SK-N-SH treated with all-trans-retinoic acid at 6 μM for 48 hours (cell line): ENCODE measurements around the gene RAB36.

ENCODE experiments used
- ATAC-seq: fragments of 200-7000 bp; cut with Tn5 transposase; 3 replicates; pipeline ENCODE4 v1.9.1; 2020; ENCODE audit warnings: mild to moderate bottlenecking, moderate library complexity
- ARNTL ChIP-seq: fragments of 450-650 bp; formaldehyde crosslinking; IDR thresholded peaks from 2 replicates; pipeline ENCODE4 v1.5.0; 2020; ENCODE audit warnings: low read depth, mild to moderate bottlenecking, moderate library complexity, borderline replicate concordance
- BACH2 ChIP-seq: fragments of 250-450 bp; sonication (Bioruptor Pico); IDR thresholded peaks from 2 replicates; pipeline ENCODE4 v1.9.0; 2021; ENCODE audit warnings: mild to moderate bottlenecking, borderline replicate concordance
- CREB5 ChIP-seq: fragments of 250-450 bp; sonication (Bioruptor Pico); IDR thresholded peaks from 2 replicates; pipeline ENCODE4 v1.5.1; 2020; ENCODE audit warnings: low read depth, mild to moderate bottlenecking, moderate library complexity
- CSDC2 ChIP-seq: fragments of 250-450 bp; sonication (Bioruptor Pico); IDR thresholded peaks from 2 replicates; pipeline ENCODE4 v1.5.0; 2020; ENCODE audit warnings: mild to moderate bottlenecking, moderate library complexity
- CSRNP3 ChIP-seq: fragments of 250-450 bp; sonication (Bioruptor Pico); IDR thresholded peaks from 2 replicates; pipeline ENCODE4 v1.5.1; 2021; ENCODE audit warnings: mild to moderate bottlenecking, moderate library complexity
- ESRRG ChIP-seq: fragments of 250-450 bp; sonication (Bioruptor Pico); IDR thresholded peaks from 2 replicates; pipeline ENCODE4 v1.6.1; 2021; ENCODE audit warnings: mild to moderate bottlenecking
- GLIS3 ChIP-seq: fragments of 250-450 bp; sonication (Bioruptor Pico); IDR thresholded peaks from 2 replicates; pipeline ENCODE4 v1.5.0; 2020; ENCODE audit warnings: mild to moderate bottlenecking, moderate library complexity
- ISL1 ChIP-seq: fragments of 250-450 bp; sonication (Bioruptor Pico); IDR thresholded peaks from 2 replicates; pipeline ENCODE4 v2.1.2; 2022; ENCODE audit warnings: mild to moderate bottlenecking, moderate library complexity
- OSR1 ChIP-seq: fragments of 250-450 bp; sonication (Bioruptor Pico); IDR thresholded peaks from 2 replicates; pipeline ENCODE4 v1.8.0; 2022; ENCODE audit warnings: moderate library complexity, mild to moderate bottlenecking, inconsistent platforms
- PATZ1 ChIP-seq: fragments of 250-450 bp; sonication (Bioruptor Pico); IDR thresholded peaks from 2 replicates; pipeline ENCODE4 v1.8.0; 2020; ENCODE audit warnings: mild to moderate bottlenecking, moderate library complexity, borderline replicate concordance
- POU6F1 ChIP-seq: fragments of 250-450 bp; sonication (Bioruptor Pico); IDR thresholded peaks from 2 replicates; pipeline ENCODE4 v1.8.0; 2021; ENCODE audit warnings: low read depth, mild to moderate bottlenecking, moderate library complexity, borderline replicate concordance
- PPARA ChIP-seq: fragments of 250-450 bp; sonication (Bioruptor Pico); IDR thresholded peaks from 2 replicates; pipeline ENCODE4 v1.5.0; 2020; ENCODE audit warnings: mild to moderate bottlenecking, borderline replicate concordance
- RARB ChIP-seq: fragments of 250-450 bp; sonication (Bioruptor Pico); IDR thresholded peaks from 2 replicates; pipeline ENCODE4 v1.8.0; 2021; ENCODE audit warnings: mild to moderate bottlenecking, moderate library complexity
- SNAI2 ChIP-seq: fragments of 250-450 bp; sonication (Bioruptor Pico); IDR thresholded peaks from 2 replicates; pipeline ENCODE4 v1.5.0; 2020; ENCODE audit warnings: mild to moderate bottlenecking, moderate library complexity
- TCF4 ChIP-seq: fragments of 250-450 bp; sonication (Bioruptor Pico); IDR thresholded peaks from 2 replicates; pipeline ENCODE4 v1.8.0; 2021; ENCODE audit warnings: mild to moderate bottlenecking, moderate library complexity, borderline replicate concordance
- TOX ChIP-seq: fragments of 250-450 bp; sonication (Bioruptor Pico); IDR thresholded peaks from 2 replicates; pipeline ENCODE4 v1.8.0; 2021; ENCODE audit warnings: mild to moderate bottlenecking, moderate library complexity, borderline replicate concordance
- TSHZ2 ChIP-seq: fragments of 250-450 bp; sonication (Bioruptor Pico); IDR thresholded peaks from 2 replicates; pipeline ENCODE4 v1.5.0; 2020; ENCODE audit warnings: mild to moderate bottlenecking, moderate library complexity
- ZC3H10 ChIP-seq: fragments of 250-450 bp; sonication (Bioruptor Pico); IDR thresholded peaks from 2 replicates; pipeline ENCODE4 v1.5.1; 2021; ENCODE audit warnings: mild to moderate bottlenecking, moderate library complexity
- ZFP30 ChIP-seq: fragments of 450-650 bp; formaldehyde crosslinking; IDR thresholded peaks from 2 replicates; pipeline ENCODE4 v1.5.0; 2022; ENCODE audit warnings: mild to moderate bottlenecking, moderate library complexity
- ZNF565 ChIP-seq: fragments of 450-650 bp; formaldehyde crosslinking; conservative IDR thresholded peaks from 2 replicates; pipeline ENCODE4 v1.5.0; 2020; ENCODE audit warnings: low read depth, mild to moderate bottlenecking, moderate library complexity
- ZNF70 ChIP-seq: fragments of 450-650 bp; formaldehyde crosslinking; IDR thresholded peaks from 2 replicates; pipeline ENCODE4 v1.5.0; 2020; ENCODE audit warnings: mild to moderate bottlenecking, moderate library complexity
- ZNF8 ChIP-seq: fragments of 450-650 bp; formaldehyde crosslinking; IDR thresholded peaks from 2 replicates; pipeline ENCODE4 v1.5.0; 2020; ENCODE audit warnings: mild to moderate bottlenecking, moderate library complexity

Gene RAB36

GRCh38 chr22:23210428-23211170 is 65.3 kb downstream of the RAB36 start:
- no peak for TF ChIP-seq ESRRG (CRISPR knock-in tag)
- no peak for TF ChIP-seq OSR1
- no peak for TF ChIP-seq ZC3H10 (CRISPR knock-in tag)
- no peak for TF ChIP-seq ZNF8 (CRISPR knock-in tag)
- no peak for TF ChIP-seq ZNF565 (CRISPR knock-in tag)
- TF ChIP-seq RARB (CRISPR knock-in tag) = no peak
- TF ChIP-seq ISL1 = no peak
- no peak for TF ChIP-seq CSRNP3 (CRISPR knock-in tag)
- no peak for TF ChIP-seq ZNF70 (CRISPR knock-in tag)
- TF ChIP-seq PPARA = no peak
- TF ChIP-seq PATZ1 (CRISPR knock-in tag) = no peak
- no peak for TF ChIP-seq ZFP30 (CRISPR knock-in tag)
- TF ChIP-seq TOX (CRISPR knock-in tag) = no peak
- no peak for TF ChIP-seq CREB5 (CRISPR knock-in tag)
- TF ChIP-seq BACH2 = no peak
- no peak for TF ChIP-seq ARNTL (CRISPR knock-in tag)
- no peak for TF ChIP-seq POU6F1 (CRISPR knock-in tag)
- no peak for TF ChIP-seq GLIS3
- TF ChIP-seq TSHZ2 (CRISPR knock-in tag) = no peak
- ATAC-seq = no peak

GRCh38 chr22:23211622-23212021 is 66.3 kb downstream of the RAB36 start:
- ATAC-seq = no peak
- TF ChIP-seq TCF4 (CRISPR knock-in tag) = no peak
- TF ChIP-seq CREB5 (CRISPR knock-in tag) = no peak
- TF ChIP-seq POU6F1 (CRISPR knock-in tag) = no peak
- no peak for TF ChIP-seq TOX (CRISPR knock-in tag)
- TF ChIP-seq TSHZ2 (CRISPR knock-in tag) = no peak
- no peak for TF ChIP-seq CSDC2 (CRISPR knock-in tag)
- no peak for TF ChIP-seq SNAI2 (CRISPR knock-in tag)
- no peak for TF ChIP-seq ZFP30 (CRISPR knock-in tag)
- no peak for TF ChIP-seq ZNF8 (CRISPR knock-in tag)
- TF ChIP-seq ISL1 = no peak
- no peak for TF ChIP-seq CSRNP3 (CRISPR knock-in tag)
